GM12892 (cell line): ENCODE data around the gene EFNA5.

Experiments used
- DNase-seq: peaks from one replicate; pipeline ENCODE4 v3.0.0; 2011; ENCODE audit not compliant: insufficient read length
- FAIRE-seq: peaks from 2 replicates; lab custom pipeline; 2011; peaks lifted over from hg19 to GRCh38; lab: Jason Lieb, UNC
- POLR2A ChIP-seq: IDR thresholded peaks from 2 replicates; pipeline ENCODE4 v1.6.1; 2011; ENCODE audit warnings: low read depth, low read length, control low read depth
- POLR2AphosphoS5 ChIP-seq: IDR thresholded peaks from 2 replicates; pipeline ENCODE4 v1.6.1; 2011; ENCODE audit warnings: low read depth, low read length, control low read depth
- TAF1 ChIP-seq: IDR thresholded peaks from 2 replicates; pipeline ENCODE4 v1.6.1; 2011; ENCODE audit warnings: low read depth, mild to moderate bottlenecking, control low read depth, low read length, borderline replicate concordance

EFNA5 gene

GRCh38 chr5:107556575-107556974 lies 114.2 kb downstream of the EFNA5 start:
- DNase-seq (no peak), FAIRE-seq (no peak)
- TF ChIP-seq POLR2A = no peak
- no peak for TF ChIP-seq TAF1
- TF ChIP-seq POLR2AphosphoS5 = no peak

- FAIRE-seq (peak; percentile 9), DNase-seq (no peak)
- TF ChIP-seq POLR2A (no peak), POLR2AphosphoS5 (no peak), TAF1 (no peak)
Measured at GRCh38 chr5:107555425-107556090, 115.2 kb downstream of the EFNA5 start.

GRCh38 chr5:107554776-107555424 lies 115.8 kb downstream of the EFNA5 start:
- TF ChIP-seq TAF1 (no peak), POLR2AphosphoS5 (no peak)
- no peak for DNase-seq
- no peak for FAIRE-seq

GRCh38 chr5:107553117-107553555 lies 117.6 kb downstream of the EFNA5 start:
- FAIRE-seq = no peak
- no peak for DNase-seq
- TF ChIP-seq TAF1 (no peak), POLR2A (no peak), POLR2AphosphoS5 (no peak)

GRCh38 chr5:107551088-107551487 lies 119.6 kb downstream of the EFNA5 start:
- no peak for DNase-seq
- TF ChIP-seq POLR2AphosphoS5 = no peak
- TF ChIP-seq POLR2A = no peak
- no peak for TF ChIP-seq TAF1
- no peak for FAIRE-seq

GRCh38 chr5:107549567-107549966 lies 121.2 kb downstream of the EFNA5 start:
- no peak for FAIRE-seq
- TF ChIP-seq POLR2A (no peak), POLR2AphosphoS5 (no peak), TAF1 (no peak)
- no peak for DNase-seq

- TF ChIP-seq POLR2A = no peak
- TF ChIP-seq TAF1 = no peak
- TF ChIP-seq POLR2AphosphoS5 = no peak
- DNase-seq (no peak), FAIRE-seq (peak; percentile 44)
Measured at GRCh38 chr5:107548477-107548876, 122.3 kb downstream of the EFNA5 start.

GRCh38 chr5:107546719-107547118 lies 124.0 kb downstream of the EFNA5 start:
- TF ChIP-seq POLR2AphosphoS5 = no peak
- no peak for TF ChIP-seq POLR2A
- TF ChIP-seq TAF1 = no peak
- no peak for FAIRE-seq
- DNase-seq = no peak

GRCh38 chr5:107545486-107545885 lies 125.3 kb downstream of the EFNA5 start:
- TF ChIP-seq POLR2AphosphoS5 (no peak), TAF1 (no peak), POLR2A (no peak)
- DNase-seq (no peak), FAIRE-seq (no peak)

GRCh38 chr5:107544967-107545366 lies 125.8 kb downstream of the EFNA5 start:
- TF ChIP-seq POLR2AphosphoS5 (no peak), TAF1 (no peak), POLR2A (no peak)
- DNase-seq (no peak), FAIRE-seq (no peak)

GRCh38 chr5:107544476-107544875 lies 126.3 kb downstream of the EFNA5 start:
- FAIRE-seq (no peak), DNase-seq (no peak)
- TF ChIP-seq POLR2AphosphoS5 (no peak), POLR2A (no peak), TAF1 (no peak)

- FAIRE-seq = no peak
- no peak for DNase-seq
- no peak for TF ChIP-seq POLR2A
- TF ChIP-seq POLR2AphosphoS5 = no peak
- no peak for TF ChIP-seq TAF1
Measured at GRCh38 chr5:107543868-107544267, 126.9 kb downstream of the EFNA5 start.
